Spinal cord (tissue), 10 donors: Measurements from ENCODE around the gene IFT52. TPM values are rescaled to one million over a fixed set of nuclear protein-coding genes. Genes with fewer than 3 reads are reported as not detected.

ENCODE experiments used
- DNase-seq, 6 donors: peaks; one replicate each; pipeline versions ENCODE4 v3.0.0 to v3.0.0-alpha.2; 2013 to 2015; ENCODE audit warnings: low spot score in 6 of 6, low read depth in 4 of 6
- H3K27ac ChIP-seq: one replicate; pipeline ENCODE4 v1.5.1; 2013; ENCODE audit warnings: low read depth, low read length, control low read depth
- H3K27me3 ChIP-seq: one replicate; pipeline ENCODE4 v1.6.1; 2013; ENCODE audit warnings: low read length; ENCODE audit not compliant: control insufficient read depth, insufficient read depth
- H3K36me3 ChIP-seq: one replicate; pipeline ENCODE4 v1.6.1; 2013; ENCODE audit warnings: low read length; ENCODE audit not compliant: control insufficient read depth, insufficient read depth
- H3K4me1 ChIP-seq: one replicate; pipeline ENCODE4 v1.6.1; 2013; ENCODE audit warnings: low read length; ENCODE audit not compliant: control insufficient read depth, insufficient read depth
- H3K4me3 ChIP-seq: one replicate; pipeline ENCODE4 v1.5.1; 2013; ENCODE audit warnings: low read depth, low read length, control low read depth
- H3K9me3 ChIP-seq: one replicate; pipeline ENCODE4 v1.6.1; 2013; ENCODE audit warnings: low read length; ENCODE audit not compliant: control insufficient read depth, insufficient read depth
- WGBS: methylation state at CpG from one replicate; pipeline ENCODE4 v1.1.5; 2013; ENCODE audit warnings: missing lambda C conversion rate; ENCODE audit not compliant: insufficient coverage; 5-methylcytosine and 5-hydroxymethylcytosine counted together
- polyA plus RNA-seq, 2 donors: library from polyadenylated mRNA; unstranded; fragments of 120-200 nt; gene quantifications; one replicate each; pipeline ENCODE4 v1.2.1, GENCODE V29; 2013; ENCODE audit not compliant: insufficient read length in 2 of 2
- total RNA-seq, 2 donors: library from RNA; depleted of rRNA in 1 of 2; stranded (reverse); fragments of 120-200 nt in 1 of 2; fragments of >200 nt in 1 of 2; gene quantifications; one replicate each; pipeline versions ENCODE4 v1.2.3 to v1.2.4, GENCODE V29; 2013 to 2014
- donor health status: healthy.

IFT52 gene
- total and polyA plus RNA-seq, 4 donors: 49.0 to 67.3 (median 59.0) TPM

DNA sequence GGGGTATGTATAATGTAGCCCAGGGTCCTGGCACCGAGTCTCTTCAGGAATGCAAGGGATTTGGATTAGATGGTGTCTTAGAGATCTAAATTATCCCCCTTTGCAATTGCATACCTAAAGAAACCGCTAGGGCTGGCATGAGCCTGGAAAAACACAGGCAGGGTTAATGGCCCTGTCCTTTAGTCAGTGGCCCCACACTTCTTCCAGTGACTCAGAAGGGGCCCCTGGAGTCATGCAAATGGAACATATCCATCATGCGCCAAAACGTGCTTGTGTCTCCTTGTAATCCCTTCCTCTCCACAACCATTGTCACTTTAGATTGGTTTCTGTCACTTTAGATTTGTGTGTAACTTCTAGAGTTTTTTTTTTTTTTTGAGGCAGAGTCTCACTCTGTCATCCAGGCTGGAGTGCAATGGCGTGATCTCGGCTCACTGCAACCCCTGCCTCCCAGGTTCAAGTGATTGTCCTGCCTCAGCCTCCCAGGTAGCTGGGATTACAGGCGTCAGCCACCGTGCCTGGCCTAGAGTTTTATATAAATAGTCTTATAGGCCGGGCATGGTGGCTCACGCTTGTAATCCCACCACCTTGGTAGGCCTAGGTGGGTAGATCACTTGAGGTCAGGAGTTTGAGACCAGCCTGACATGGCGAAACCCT, 67.5 kb downstream of the IFT52 start:
- no peaks in the 10 kb centered on the region for H3K9me3 ChIP-seq
- peaks cover 16% of the 10 kb centered on the region for H3K4me1 ChIP-seq
- 33% methylated on average over 1 of the region's 11 CpGs for WGBS
- DNase-seq: no peak
- no peaks in the 10 kb centered on the region for H3K27me3 ChIP-seq
- H3K4me3 ChIP-seq: peak overlapping the region; percentile 69
- H3K27ac ChIP-seq: no peak overlapping the region
- no peaks in the 10 kb centered on the region for H3K36me3 ChIP-seq

DNA sequence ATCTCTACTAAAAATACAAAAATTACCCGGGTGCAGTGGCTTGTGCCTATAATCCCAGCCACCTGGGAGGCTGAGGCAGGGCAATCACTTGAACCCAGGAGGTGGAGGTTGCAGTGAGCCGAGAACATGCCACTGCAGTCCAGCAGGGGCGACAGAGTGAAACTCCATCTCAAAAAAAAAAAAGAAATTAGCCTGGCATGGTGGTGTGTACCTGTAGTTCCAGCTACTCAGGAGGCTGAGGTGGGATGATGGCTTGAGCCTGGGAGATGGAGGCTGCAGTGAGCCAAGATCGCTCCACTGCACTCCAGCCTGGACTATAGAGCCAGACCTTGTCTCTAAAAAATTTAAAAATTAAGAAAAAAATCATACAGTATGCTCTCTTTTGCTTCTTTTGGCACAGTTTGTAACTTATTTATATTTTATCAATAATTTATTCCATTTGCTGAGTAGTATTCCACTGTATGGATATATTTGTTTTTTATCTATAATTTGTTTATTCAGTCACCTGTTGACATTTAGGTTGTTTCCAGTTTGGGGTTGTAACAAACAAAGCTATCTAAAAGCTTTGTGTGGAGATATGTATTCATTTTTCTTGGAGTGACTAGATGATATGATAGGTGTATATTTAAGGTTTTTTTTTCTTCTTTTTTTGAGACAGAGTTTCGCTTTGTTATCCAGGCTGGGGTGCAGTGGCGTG, 68.1 kb downstream of the IFT52 start:
- WGBS: 100% methylated on average over 1 of the region's 6 CpGs
- DNase-seq: no peak
- Histone ChIP-seq H3K27ac (no peak overlapping the region), H3K4me3 (no peak overlapping the region), H3K36me3 (no peaks in the 10 kb centered on the region), H3K9me3 (no peaks in the 10 kb centered on the region), H3K4me1 (peaks cover 16% of the 10 kb centered on the region), H3K27me3 (no peaks in the 10 kb centered on the region)

DNA sequence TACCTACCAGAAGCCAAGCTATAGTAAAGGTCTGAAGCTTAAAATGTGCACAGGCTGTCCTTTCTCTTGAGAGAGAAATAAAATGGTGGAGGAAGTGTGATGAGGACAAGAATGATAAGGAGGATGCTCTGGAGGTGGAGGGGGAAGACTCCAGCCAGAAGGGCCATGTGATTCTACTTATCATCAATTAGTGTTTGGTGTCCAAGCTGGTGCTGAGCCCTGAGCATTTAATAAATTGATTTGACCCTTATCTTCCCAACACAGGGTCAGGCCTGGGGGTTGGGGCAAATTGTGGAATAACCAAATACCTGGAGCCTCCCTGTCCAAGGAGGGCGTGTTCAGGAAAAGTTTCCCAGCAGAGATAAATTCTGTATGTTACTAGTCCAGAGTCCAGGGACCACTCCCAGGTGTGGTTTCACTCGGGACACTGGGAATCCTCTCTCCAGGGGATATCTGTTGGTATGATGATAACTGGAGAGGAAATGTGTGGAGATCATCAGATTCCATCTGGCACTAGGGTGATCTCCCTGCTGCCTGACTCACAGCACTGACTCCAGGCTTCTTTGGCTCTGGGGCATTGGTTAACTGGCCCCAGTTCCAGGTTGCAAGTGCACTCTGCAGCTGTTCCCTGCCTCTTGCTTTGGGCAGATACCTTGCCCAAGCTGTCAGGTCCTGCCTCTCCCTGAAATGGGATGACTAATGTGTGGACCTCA, 72.4 kb downstream of the IFT52 start:
- 89% methylated on average over 1 of the region's 2 CpGs for whole genome bisulfite sequencing
- peaks cover 16% of the 10 kb centered on the region for H3K27me3 ChIP-seq
- no peak for DNase-seq

DNA sequence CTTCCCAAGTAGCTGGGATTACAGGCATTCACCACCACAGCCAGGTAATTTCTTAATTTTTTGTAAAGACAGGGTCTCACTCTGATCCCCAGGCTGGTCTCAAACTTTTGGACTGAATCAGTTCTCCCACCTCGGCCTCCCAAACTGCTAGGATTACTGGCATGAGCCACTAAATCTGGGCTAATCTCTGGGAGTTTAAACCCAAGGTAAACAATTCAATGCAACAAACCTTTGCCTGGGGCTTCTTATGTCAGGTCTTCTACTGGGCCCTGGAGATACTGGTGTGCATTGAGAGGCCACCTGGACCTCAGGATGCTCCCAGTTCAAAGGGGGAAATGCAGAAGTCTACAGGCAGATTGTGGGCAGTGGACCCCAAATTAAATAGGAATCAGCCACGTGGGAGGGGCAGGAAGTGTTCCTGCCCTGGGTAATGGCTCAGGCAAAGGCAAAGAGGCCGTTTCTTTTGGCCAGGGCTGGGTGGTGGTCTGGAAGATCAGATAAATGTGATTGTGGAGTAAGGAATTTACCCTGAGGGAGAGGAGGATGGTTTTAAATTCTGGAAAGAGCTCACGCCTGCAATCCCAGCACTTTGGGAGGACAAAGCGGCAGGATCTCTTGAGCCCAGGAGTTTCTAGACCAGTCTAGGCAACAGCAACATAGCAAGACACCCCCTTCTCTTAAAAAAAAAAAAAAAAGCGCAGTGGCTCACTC, 74.9 kb downstream of the IFT52 start:
- H3K36me3 ChIP-seq: no peaks in the 10 kb centered on the region
- no peak overlapping the region for H3K27ac ChIP-seq
- WGBS: 73% methylated on average over 5 of the region's 6 CpGs
- H3K4me3 ChIP-seq: no peak overlapping the region
- no peaks in the 10 kb centered on the region for H3K9me3 ChIP-seq
- DNase-seq: no peak
- H3K4me1 ChIP-seq: peaks cover 13% of the 10 kb centered on the region
- peaks cover 16% of the 10 kb centered on the region for H3K27me3 ChIP-seq

More for the DNA sequence above, 72.4 kb downstream of the IFT52 start:
- Histone ChIP-seq H3K4me3 (no peak overlapping the region), H3K4me1 (peaks cover 14% of the 10 kb centered on the region), H3K36me3 (no peaks in the 10 kb centered on the region), H3K27ac (no peak overlapping the region), H3K9me3 (no peaks in the 10 kb centered on the region)

DNA sequence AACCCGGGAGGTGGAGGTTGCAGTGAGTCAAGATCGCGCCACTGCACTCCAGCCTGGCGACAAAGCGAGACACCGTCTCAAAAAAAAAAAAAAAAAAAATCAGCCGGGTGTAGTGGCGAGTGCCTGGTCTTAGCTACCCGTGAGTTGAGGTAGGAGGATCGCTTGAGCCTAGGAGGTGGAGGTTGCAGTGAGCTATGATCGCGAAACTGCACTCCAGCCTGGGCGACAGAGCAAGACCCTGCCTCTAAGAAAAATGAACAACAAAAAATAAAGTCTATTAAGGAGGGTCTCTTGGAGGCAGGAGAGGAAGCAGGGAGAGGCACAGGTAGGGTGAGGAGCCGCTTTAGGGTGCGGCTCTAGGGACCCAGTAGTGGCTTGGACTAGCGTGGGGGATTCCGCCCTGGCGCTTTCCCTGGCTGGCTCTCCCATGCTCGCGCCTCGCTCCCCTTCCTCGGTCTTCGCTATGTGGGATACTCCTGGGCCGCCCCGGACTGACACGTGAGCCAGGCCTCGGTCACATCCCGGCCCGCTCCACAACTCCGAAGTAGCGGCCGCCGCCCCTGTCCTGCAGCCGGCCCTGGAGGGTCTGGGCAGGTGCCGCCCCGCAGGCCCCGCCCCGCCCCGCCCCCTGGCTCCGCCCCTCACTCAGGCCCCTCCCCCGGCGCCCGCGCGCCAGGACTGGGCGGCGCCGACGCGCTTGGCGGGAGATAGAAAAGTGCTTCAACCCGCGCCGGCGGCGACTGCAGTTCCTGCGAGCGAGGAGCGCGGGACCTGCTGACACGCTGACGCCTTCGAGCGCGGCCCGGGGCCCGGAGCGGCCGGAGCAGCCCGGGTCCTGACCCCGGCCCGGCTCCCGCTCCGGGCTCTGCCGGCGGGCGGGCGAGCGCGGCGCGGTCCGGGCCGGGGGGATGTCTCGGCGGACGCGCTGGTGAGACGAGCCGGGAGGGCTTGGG, 75.9 kb downstream of the IFT52 start, which contains the start of gene MYBL2:
Gene MYBL2 (plus strand): TSS at position 739 of the 953 bp plus-strand sequence. CDS start 170 bp downstream, at position 909.
- no peak within 1 kb of the TSS for H3K27ac ChIP-seq
- H3K9me3 ChIP-seq: no peaks in the 10 kb centered on the region
- peak in 4 of 6 donors; percentile 22 to 84 (median 72) for DNase-seq
- H3K27me3 ChIP-seq: peaks cover 16% of the 10 kb centered on the region
- H3K4me1 ChIP-seq: peaks cover 13% of the 10 kb centered on the region
- no peaks in the 10 kb centered on the region for H3K36me3 ChIP-seq
- H3K4me3 ChIP-seq: peak within 1 kb of the TSS; percentile 36
- WGBS: 5% methylated on average over 69 of the region's 90 CpGs

DNA sequence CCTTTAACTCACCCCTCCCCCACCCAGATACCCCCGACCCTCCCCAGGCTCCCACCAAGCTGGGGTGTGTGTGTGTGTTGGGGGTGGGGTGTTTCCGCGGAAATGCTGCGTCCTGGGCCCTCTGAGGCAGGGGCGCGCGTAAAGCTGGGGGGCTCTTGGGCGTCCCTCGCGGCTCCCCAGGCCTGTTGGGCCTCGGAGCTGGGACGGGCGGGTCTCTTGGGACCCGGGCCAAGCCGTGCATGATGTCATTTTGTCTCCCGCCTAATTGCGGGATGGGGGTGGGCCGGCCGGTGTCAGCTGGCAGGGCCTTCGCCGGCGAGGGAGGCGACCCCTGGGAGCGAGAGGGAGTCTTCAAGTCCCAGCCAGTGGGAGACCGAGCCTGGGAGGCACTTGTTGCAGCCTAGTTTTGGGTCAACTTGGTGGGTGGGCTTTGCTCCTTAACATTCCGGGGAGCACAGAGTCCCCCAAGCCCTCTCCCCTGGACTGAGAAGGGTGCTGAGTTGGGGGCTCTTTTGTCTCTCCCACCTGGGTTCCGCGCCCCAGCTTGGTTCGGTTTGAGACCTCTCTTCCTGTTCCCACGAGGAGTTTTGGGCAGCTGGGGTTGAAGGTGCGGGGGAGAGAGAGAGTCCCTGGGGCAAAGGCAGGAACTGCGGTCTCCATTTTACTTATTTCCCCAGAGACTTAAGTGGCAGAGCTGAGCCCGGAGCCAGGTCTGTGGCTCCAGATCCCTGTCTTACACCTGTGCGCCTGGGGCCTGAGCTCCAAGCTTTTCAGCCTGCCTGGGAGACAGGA, 76.8 kb downstream of the IFT52 start:
- no peaks in the 10 kb centered on the region for H3K36me3 ChIP-seq
- no peak overlapping the region for H3K27ac ChIP-seq
- 4% methylated on average over 33 of the region's 34 CpGs for WGBS
- H3K27me3 ChIP-seq: peaks cover 16% of the 10 kb centered on the region
- peak overlapping the region; percentile 31 for H3K4me3 ChIP-seq
- no peaks in the 10 kb centered on the region for H3K9me3 ChIP-seq
- peaks cover 13% of the 10 kb centered on the region for H3K4me1 ChIP-seq
- DNase-seq: peak in 1 of 6 donors; percentile 32

DNA sequence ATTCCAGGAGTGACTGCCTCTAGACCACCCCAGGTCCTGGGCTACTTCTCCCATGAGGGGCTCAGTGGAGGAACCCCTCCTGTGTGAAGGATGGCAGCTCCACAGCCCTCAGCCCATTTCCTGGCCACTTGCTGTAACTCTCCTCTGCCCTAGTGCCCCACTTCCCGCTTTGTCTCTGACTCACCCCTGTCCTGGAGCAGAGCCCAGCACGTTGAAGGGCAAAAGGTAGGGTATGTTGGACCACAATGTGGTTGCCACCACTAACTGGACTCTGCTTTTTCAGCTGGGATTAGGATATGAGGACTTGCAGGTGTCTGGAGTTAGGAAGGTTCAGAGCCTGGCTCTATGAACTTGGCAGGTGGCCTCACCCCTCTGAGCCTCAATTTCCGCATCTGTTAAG, 78.6 kb downstream of the IFT52 start:
- peaks cover 13% of the 10 kb centered on the region for H3K4me1 ChIP-seq
- no peak for DNase-seq
- no peaks in the 10 kb centered on the region for H3K9me3 ChIP-seq
- no peaks in the 10 kb centered on the region for H3K36me3 ChIP-seq
- no peak overlapping the region for H3K4me3 ChIP-seq
- no peak overlapping the region for H3K27ac ChIP-seq
- 100% methylated on average over 2 of the region's 3 CpGs for WGBS
- peaks cover 16% of the 10 kb centered on the region for H3K27me3 ChIP-seq

DNA sequence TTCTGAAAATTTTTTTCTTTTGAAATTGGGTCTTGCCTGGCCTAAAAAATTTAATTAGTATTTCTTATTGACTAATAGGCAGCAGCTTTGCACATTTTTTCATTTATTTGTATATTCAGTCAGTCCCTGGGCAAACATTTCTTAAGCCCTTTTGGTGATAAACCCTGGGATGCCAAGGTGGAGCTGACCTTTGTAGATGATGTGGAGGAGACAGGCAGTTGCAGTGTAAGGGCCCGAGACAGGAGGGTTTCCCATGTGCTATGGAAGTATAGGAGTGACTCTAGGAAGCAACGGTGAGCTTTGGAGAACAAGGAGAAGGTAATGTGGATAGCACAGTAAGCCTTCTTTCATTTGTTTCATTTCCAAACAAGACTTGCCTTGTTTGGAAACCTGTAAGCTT, 79.7 kb downstream of the IFT52 start:
- Histone ChIP-seq H3K27me3 (peaks cover 15% of the 10 kb centered on the region), H3K4me3 (no peak overlapping the region), H3K9me3 (no peaks in the 10 kb centered on the region), H3K4me1 (peaks cover 13% of the 10 kb centered on the region), H3K27ac (no peak overlapping the region), H3K36me3 (no peaks in the 10 kb centered on the region)
- WGBS: 100% methylated on average over 1 of the region's 2 CpGs
- DNase-seq: no peak
